Renal cortex interstitium (tissue), 11 donors: ENCODE results near the gene ELAVL3. TPM values are rescaled to one million over a fixed set of nuclear protein-coding genes. Genes with fewer than 3 reads are reported as not detected.
A peak's percentile ranks its signal among the peaks of the same experiment; 100 is the strongest.
"Not testable (repeated sequence)": the region's sequence is repeated elsewhere in the genome, so short reads cannot be mapped to it uniquely, and the experiment has no call there.

ENCODE experiments used
- DNase-seq, 11 donors: peaks; one replicate each; pipeline ENCODE4 v3.0.0-alpha.2; 2013; ENCODE audit warnings: low read depth in 9 of 11, low spot score in 4 of 11; ENCODE audit errors: extremely low read depth in 1 of 11
- polyA plus RNA-seq, 3 donors: library from polyadenylated mRNA; unstranded; fragments of 120-200 nt; gene quantifications; one replicate each; pipeline ENCODE4 v1.2.1, GENCODE V29; 2013; ENCODE audit not compliant: insufficient read length in 3 of 3

ELAVL3 gene
- polyA plus RNA-seq, 3 donors: 0.19 to 0.52 (median 0.20) TPM

- no peak for DNase-seq
Observed at GRCh38 chr19:11448410-11448809, 32.4 kb downstream of the ELAVL3 start.

GRCh38 chr19:11447347-11448262, 33.2 kb downstream of the ELAVL3 start:
- DNase-seq: no peak

- no peak for DNase-seq
Observed at GRCh38 chr19:11446652-11447301, 34.1 kb downstream of the ELAVL3 start.

GRCh38 chr19:11446271-11446651, 34.6 kb downstream of the ELAVL3 start:
- no peak for DNase-seq

- no peak for DNase-seq
Observed at GRCh38 chr19:11445141-11445540, 35.7 kb downstream of the ELAVL3 start.

- DNase-seq: no peak
Observed at GRCh38 chr19:11444059-11444458, 36.8 kb downstream of the ELAVL3 start.

GRCh38 chr19:11437955-11438354, 42.9 kb downstream of the ELAVL3 start:
- no peak for DNase-seq

GRCh38 chr19:11435833-11436313, 45.0 kb downstream of the ELAVL3 start:
- DNase-seq: no peak

- peak; percentile 99 to 100 (median 100) for DNase-seq
Observed at GRCh38 chr19:11435057-11435832, 45.6 kb downstream of the ELAVL3 start, which contains the start of the genes ODAD3 and PRKCSH. ODAD3 (minus strand) TSS chr19:11435121; CDS start chr19:11435016, 105 bp downstream. PRKCSH (plus strand) TSS chr19:11435635; CDS start chr19:11436118, 483 bp downstream.

- DNase-seq: no peak
Observed at GRCh38 chr19:11434703-11435056, 46.2 kb downstream of the ELAVL3 start.

GRCh38 chr19:11433526-11433925, 47.3 kb downstream of the ELAVL3 start:
- DNase-seq: not testable (repeated sequence)

- DNase-seq: no peak
Observed at GRCh38 chr19:11426656-11427055, 54.2 kb downstream of the ELAVL3 start.

- no peak for DNase-seq
Observed at GRCh38 chr19:11425719-11426457, 55.0 kb downstream of the ELAVL3 start.

- DNase-seq: no peak
Observed at GRCh38 chr19:11423791-11424181, 57.1 kb downstream of the ELAVL3 start.

- no peak for DNase-seq
Observed at GRCh38 chr19:11423164-11423790, 57.6 kb downstream of the ELAVL3 start.

- no peak for DNase-seq
Observed at GRCh38 chr19:11422163-11423065, 58.4 kb downstream of the ELAVL3 start.

- no peak for DNase-seq
Observed at GRCh38 chr19:11421371-11422098, 59.3 kb downstream of the ELAVL3 start.
